Left renal cortex interstitium (tissue), 4 donors: ENCODE results near the gene KCNK7. TPM values are rescaled to one million over a fixed set of nuclear protein-coding genes. Genes with fewer than 3 reads are reported as not detected.

ENCODE experiments used
- DNase-seq, 4 donors: peaks; one replicate each; pipeline ENCODE4 v3.0.0-alpha.2; 2013; ENCODE audit warnings: low read depth in 4 of 4, low spot score in 2 of 4, missing footprints in 1 of 4
- polyA plus RNA-seq, 4 donors: library from polyadenylated mRNA; unstranded; fragments of 120-200 nt; gene quantifications; one replicate each; pipeline ENCODE4 v1.2.1, GENCODE V29; 2013; ENCODE audit not compliant: insufficient read length in 4 of 4

KCNK7 gene
- polyA plus RNA-seq, 4 donors = 0.14 to 0.34 (median 0.21) TPM; not detected in 1

GRCh38 chr11:65611758-65612603, 16.4 kb upstream of the KCNK7 start:
- DNase-seq = no peak

GRCh38 chr11:65611028-65611757, 15.6 kb upstream of the KCNK7 start:
- DNase-seq = no peak

- no peak for DNase-seq
Measured at GRCh38 chr11:65610404-65610803, 14.8 kb upstream of the KCNK7 start.

GRCh38 chr11:65609665-65610064, 14.1 kb upstream of the KCNK7 start:
- DNase-seq = no peak

GRCh38 chr11:65609229-65609628, 13.6 kb upstream of the KCNK7 start:
- DNase-seq = no peak

GRCh38 chr11:65607614-65608426, 12.2 kb upstream of the KCNK7 start:
- DNase-seq = no peak

- DNase-seq = peak; percentile 77 to 94 (median 88)
Measured at GRCh38 chr11:65606876-65607613, 11.4 kb upstream of the KCNK7 start.

GRCh38 chr11:65604258-65604657, 8.7 kb upstream of the KCNK7 start:
- no peak for DNase-seq

GRCh38 chr11:65599955-65600246, 4.3 kb upstream of the KCNK7 start:
- no peak for DNase-seq

- no peak for DNase-seq
Measured at GRCh38 chr11:65599216-65599954, 3.8 kb upstream of the KCNK7 start.

- no peak for DNase-seq
Measured at GRCh38 chr11:65598258-65598699, 2.7 kb upstream of the KCNK7 start.

- no peak for DNase-seq
Measured at GRCh38 chr11:65596520-65596919, 920 bp upstream of the KCNK7 start.

- no peak for DNase-seq
Measured at GRCh38 chr11:65595131-65595530, 469 bp downstream of the KCNK7 start.

GRCh38 chr11:65593518-65594414, 1.8 kb downstream of the KCNK7 start:
- no peak for DNase-seq

- no peak for DNase-seq
Measured at GRCh38 chr11:65592858-65593517, 2.6 kb downstream of the KCNK7 start.

GRCh38 chr11:65591939-65592857, 3.4 kb downstream of the KCNK7 start:
- no peak for DNase-seq

GRCh38 chr11:65590240-65590738, 5.3 kb downstream of the KCNK7 start:
- DNase-seq = no peak
